HG03025 (cell line): Measurements from ENCODE around the gene ABHD12.

Experiments
- ATAC-seq: cut with Tn5 transposase; IDR thresholded peaks from one replicate; pipeline ENCODE4 v1.9.1; 2021; ENCODE audit warnings: mild to moderate bottlenecking, moderate library complexity; ENCODE audit not compliant: unreplicated experiment, low FRiP score

Gene ABHD12

GRCh38 chr20:25309395-25310267 is 81.0 kb downstream of the ABHD12 start:
- ATAC-seq: no peak

GRCh38 chr20:25308671-25309394 is 81.8 kb downstream of the ABHD12 start:
- ATAC-seq: no peak

GRCh38 chr20:25308083-25308491 is 82.5 kb downstream of the ABHD12 start:
- no peak for ATAC-seq

- ATAC-seq: no peak
Observed at GRCh38 chr20:25306991-25307903, 83.4 kb downstream of the ABHD12 start.

GRCh38 chr20:25304025-25304549 is 86.5 kb downstream of the ABHD12 start:
- no peak for ATAC-seq

- no peak for ATAC-seq
Observed at GRCh38 chr20:25303292-25304024, 87.2 kb downstream of the ABHD12 start.

GRCh38 chr20:25302596-25302995 is 88.0 kb downstream of the ABHD12 start:
- no peak for ATAC-seq

- no peak for ATAC-seq
Observed at GRCh38 chr20:25301357-25301920, 89.2 kb downstream of the ABHD12 start.

- ATAC-seq: no peak
Observed at GRCh38 chr20:25300496-25301170, 90.0 kb downstream of the ABHD12 start.

- ATAC-seq: no peak
Observed at GRCh38 chr20:25299806-25300205, 90.8 kb downstream of the ABHD12 start.

GRCh38 chr20:25297141-25297905 is 93.3 kb downstream of the ABHD12 start:
- peak; percentile 53 for ATAC-seq

GRCh38 chr20:25296094-25297093 is 94.2 kb downstream of the ABHD12 start:
- no peak for ATAC-seq

- no peak for ATAC-seq
Observed at GRCh38 chr20:25295386-25296093, 95.1 kb downstream of the ABHD12 start.

- no peak for ATAC-seq
Observed at GRCh38 chr20:25294459-25295385, 95.9 kb downstream of the ABHD12 start.

- ATAC-seq: no peak
Observed at GRCh38 chr20:25293910-25294458, 96.7 kb downstream of the ABHD12 start.
